ENCODE data around the gene KBTBD12. TPM values are rescaled to one million over a fixed set of nuclear protein-coding genes. Genes with fewer than 3 reads are reported as not detected.

KBTBD12 gene
- total and polyA plus RNA-seq, 2 experiments from 2014 or later: 0.02 to 0.66 TPM

GRCh38 chr3:127954640-127955039, 39.6 kb downstream of the KBTBD12 start:
- Histone ChIP-seq H3K36me3 (no peaks in the 10 kb centered on the region), H3K9me3 (ENCODE audit: low read depth) (no peaks in the 10 kb centered on the region), H3K4me3 (no peak overlapping the region), H3K27ac (peak overlapping the region; percentile 45), H3K27me3 (no peaks in the 10 kb centered on the region), H3K4me1 (ENCODE audit: low read depth) (peaks cover 48% of the 10 kb centered on the region)
- peak in 1 of 2 donors; percentile 16 for DNase-seq (ENCODE audit: low read depth in 1 of 2, low spot score in 1 of 2)
- TF ChIP-seq CTCF (IDR thresholded peaks at IDR 0.05; ENCODE audit: low read depth, low read length): no peak

GRCh38 chr3:127955728-127956127, 40.7 kb downstream of the KBTBD12 start:
- no peak for DNase-seq (ENCODE audit: low read depth in 1 of 2, low spot score in 1 of 2)
- Histone ChIP-seq H3K9me3 (ENCODE audit: low read depth) (no peaks in the 10 kb centered on the region), H3K4me1 (ENCODE audit: low read depth) (peaks cover 45% of the 10 kb centered on the region), H3K27me3 (no peaks in the 10 kb centered on the region), H3K36me3 (no peaks in the 10 kb centered on the region), H3K4me3 (no peak overlapping the region), H3K27ac (no peak overlapping the region)
- TF ChIP-seq CTCF (IDR thresholded peaks at IDR 0.05; ENCODE audit: low read depth, low read length): no peak

- H3K27ac ChIP-seq: no peak overlapping the region
- no peak for TF ChIP-seq CTCF (IDR thresholded peaks at IDR 0.05; ENCODE audit: low read depth, low read length)
- H3K4me1 ChIP-seq (ENCODE audit: low read depth): peaks cover 30% of the 10 kb centered on the region
- no peaks in the 10 kb centered on the region for H3K9me3 ChIP-seq (ENCODE audit: low read depth)
- H3K4me3 ChIP-seq: no peak overlapping the region
- H3K36me3 ChIP-seq: no peaks in the 10 kb centered on the region
- no peaks in the 10 kb centered on the region for H3K27me3 ChIP-seq
- no peak for DNase-seq (ENCODE audit: low read depth in 1 of 2, low spot score in 1 of 2)
These were observed 44.0 kb downstream of the KBTBD12 start for GRCh38 chr3:127959041-127959440.

DNA sequence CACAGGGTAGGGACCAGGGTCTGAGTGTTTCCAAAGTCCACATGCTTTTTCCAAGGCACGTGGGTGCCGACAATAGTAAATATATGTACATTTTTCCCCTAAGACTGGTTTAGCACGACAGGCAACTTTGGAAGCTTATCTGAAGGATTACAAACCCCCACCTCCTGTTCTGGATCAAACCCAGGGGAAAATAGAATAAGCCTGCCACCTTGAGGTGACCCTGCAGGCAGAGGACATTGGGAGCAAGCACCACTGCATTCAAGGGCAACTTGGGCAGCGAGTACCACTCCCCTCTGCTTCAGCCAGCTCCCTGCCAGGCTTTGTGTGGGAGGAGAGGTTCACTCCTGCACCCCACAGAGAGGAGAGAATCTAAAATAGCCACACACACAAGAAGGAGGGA, 44.8 kb downstream of the KBTBD12 start:
- Histone ChIP-seq H3K4me3 (no peak overlapping the region), H3K4me1 (ENCODE audit: low read depth) (peaks cover 21% of the 10 kb centered on the region), H3K9me3 (ENCODE audit: low read depth) (no peaks in the 10 kb centered on the region), H3K27ac (no peak overlapping the region), H3K36me3 (no peaks in the 10 kb centered on the region), H3K27me3 (no peaks in the 10 kb centered on the region)
- peak; percentile 51 to 74 for DNase-seq (ENCODE audit: low read depth in 1 of 2, low spot score in 1 of 2)
- peak; percentile 50 for TF ChIP-seq CTCF (IDR thresholded peaks at IDR 0.05; ENCODE audit: low read depth, low read length)

DNA sequence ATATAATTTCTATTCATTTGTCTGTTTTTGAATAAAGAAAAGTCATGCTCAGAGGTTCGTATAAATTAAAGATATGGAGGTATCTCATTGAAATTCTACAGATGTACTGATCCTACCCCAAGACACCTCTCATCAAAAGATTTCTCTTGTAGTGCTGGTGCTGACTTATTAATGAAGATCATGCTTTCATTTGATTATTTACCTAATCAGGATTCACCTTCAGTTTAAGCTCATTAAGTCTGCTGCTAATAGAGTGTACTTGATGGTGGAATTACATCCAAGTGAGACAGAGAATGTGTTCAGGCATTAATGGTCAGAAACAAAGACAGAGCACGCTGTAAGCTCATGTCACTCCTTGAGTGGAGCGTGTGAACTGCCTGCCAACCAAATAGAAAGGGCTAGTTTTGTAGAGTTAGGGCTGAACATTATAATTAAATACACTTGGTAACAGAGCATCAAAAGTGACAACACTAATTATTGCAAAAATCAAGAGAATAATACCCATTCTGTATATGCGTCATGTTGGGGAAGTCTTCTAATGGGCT, 45.5 kb downstream of the KBTBD12 start:
- Histone ChIP-seq H3K27ac (no peak overlapping the region), H3K4me1 (ENCODE audit: low read depth) (peaks cover 15% of the 10 kb centered on the region), H3K27me3 (no peaks in the 10 kb centered on the region), H3K36me3 (no peaks in the 10 kb centered on the region), H3K9me3 (ENCODE audit: low read depth) (no peaks in the 10 kb centered on the region), H3K4me3 (no peak overlapping the region)
- DNase-seq (ENCODE audit: low read depth in 1 of 2, low spot score in 1 of 2): no peak
- TF ChIP-seq CTCF (IDR thresholded peaks at IDR 0.05; ENCODE audit: low read depth, low read length): no peak

All from cardiac muscle cell (in vitro differentiated cells and primary cell).